Transverse colon (tissue), 4 donors: Measurements from ENCODE around the gene RHO. TPM values are rescaled to one million over a fixed set of nuclear protein-coding genes. Genes with fewer than 3 reads are reported as not detected.

ENCODE experiments used
- DNase-seq: peaks from one replicate; pipeline ENCODE4 v3.0.0-alpha.2; 2019
- H3K27ac ChIP-seq, 4 donors: fragments of 200-600 bp; sonication (generic); 2 replicates each; pipeline ENCODE4 v1.5.1; 2016 to 2018; ENCODE audit warnings: inconsistent platforms in 4 of 4
- H3K27me3 ChIP-seq: fragments of 200-600 bp; sonication (generic); 2 replicates; pipeline ENCODE4 v1.5.1; 2017; ENCODE audit warnings: inconsistent platforms
- H3K36me3 ChIP-seq, 4 donors: fragments of 200-600 bp; sonication (generic); 2 replicates each; pipeline ENCODE4 v1.5.1; 2017 to 2019; ENCODE audit warnings: inconsistent platforms in 4 of 4
- H3K4me1 ChIP-seq, 4 donors: fragments of 200-600 bp; sonication (generic); 2 replicates each; pipeline ENCODE4 v1.5.1; 2017 to 2020; ENCODE audit warnings: inconsistent platforms in 4 of 4
- H3K4me3 ChIP-seq, 4 donors: fragments of 200-600 bp; sonication (generic); 1 replicate in 1 of 4; 2 replicates in 3 of 4; pipeline versions ENCODE4 v1.5.1 to v1.6.1; 2017 to 2019; ENCODE audit warnings: inconsistent platforms in 4 of 4
- H3K9me3 ChIP-seq, 2 donors: fragments of 200-600 bp; sonication (generic); 2 replicates each; pipeline ENCODE4 v1.5.1; 2017 to 2019; ENCODE audit warnings: inconsistent platforms in 2 of 2
- EP300 ChIP-seq: sonication (generic); formaldehyde crosslinking; IDR thresholded peaks from one replicate; pipeline ENCODE4 v1.6.1; 2017; ENCODE audit warnings: antibody characterized with exemption, low read depth
- POLR2A ChIP-seq: fragments of 450-650 bp; IDR thresholded peaks from one replicate; pipeline ENCODE4 v1.6.1; 2016; ENCODE audit warnings: antibody characterized with exemption, mild to moderate bottlenecking, moderate library complexity
- POLR2AphosphoS5 ChIP-seq, 3 donors: sonication (generic); formaldehyde crosslinking; IDR thresholded peaks; one replicate each; pipeline ENCODE4 v1.6.1; 2016; ENCODE audit warnings: antibody characterized with exemption in 3 of 3
- WGBS, 2 donors: methylation state at CpG; one replicate each; pipeline ENCODE4 v1.1.5; 2018; ENCODE audit warnings: low coverage in 1 of 2; 5-methylcytosine and 5-hydroxymethylcytosine counted together
- in situ Hi-C, 4 donors: fragments of 200-750 bp; cut with MboI; loops; one replicate each; pipeline versions ENCODE4 v1.15.0 to v1.15.1; 2017; ENCODE audit warnings: low sequenced_read_pairs in 3 of 4, low pct_ligation_motif_present in 1 of 4, low pct_unique_long_range_greater_than_20kb in 1 of 4
- intact Hi-C: fragments of 100-400 bp; cut with DNase I; formaldehyde crosslinking; loops from one replicate; pipeline ENCODE4 v1.15.1; 2023; ENCODE audit warnings: low total_unique reads
- total RNA-seq, 4 donors: library from RNA; depleted of rRNA; stranded (reverse); fragments of >200 nt; gene quantifications; one replicate each; pipeline ENCODE4 v1.1.0, GENCODE V29; 2016
- TF ChIP-seq, protein P1 (sequence below), 5 experiments: fragments of 200-600 bp in 3 of 5; fragments of 450-650 bp in 2 of 5; sonication (generic) in 3 of 5; IDR thresholded peaks; 1 replicate in 2 of 5; 2 replicates in 3 of 5; pipeline ENCODE4 v1.5.1; 2016 to 2017; ENCODE audit warnings: antibody characterized with exemption in 5 of 5, inconsistent platforms in 3 of 5, mild to moderate bottlenecking in 2 of 5, moderate library complexity in 1 of 5

RHO gene
- total RNA-seq, 4 donors from 2014 or later: not detected

DNA sequence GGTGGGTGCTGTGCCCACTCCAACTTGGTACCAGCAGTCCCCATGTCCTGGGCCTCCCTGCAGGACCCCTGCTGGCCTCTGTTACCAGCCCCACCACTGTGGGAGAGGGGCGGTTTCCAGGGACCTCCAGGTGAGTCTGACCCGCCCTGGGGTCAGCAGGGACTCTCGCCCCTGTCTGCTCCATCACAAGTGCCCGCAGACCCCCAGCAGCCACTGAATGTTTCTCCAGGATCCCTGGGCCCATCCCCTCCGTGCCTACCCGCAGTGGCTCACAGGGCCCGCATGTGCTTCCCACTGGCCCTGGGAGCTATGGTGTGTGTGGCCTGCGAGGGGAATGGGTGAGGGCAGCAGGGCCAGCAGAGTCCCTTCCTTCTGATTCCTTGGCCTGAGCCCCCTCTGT lies 9.9 kb upstream of the RHO start:
- in situ Hi-C loops: no loop called here
- 95% methylated on average over 8 of the region's 8 CpGs; no CpG with 5 or more reads in 1 of the 2 donors for WGBS, 2 donors
- Histone ChIP-seq H3K9me3 (no peaks in the 10 kb centered on the region), H3K27ac (no peak overlapping the region), H3K27me3 (no peaks in the 10 kb centered on the region), H3K4me1 (no peaks in the 10 kb centered on the region), H3K4me3 (no peak overlapping the region), H3K36me3 (no peaks in the 10 kb centered on the region)
- DNase-seq: no peak
- intact Hi-C loops: no loop called here
- TF ChIP-seq POLR2AphosphoS5 (IDR thresholded peaks at IDR 0.05) (no peak), EP300 (no peak), POLR2A (no peak)
- TF ChIP-seq, protein P1, sequence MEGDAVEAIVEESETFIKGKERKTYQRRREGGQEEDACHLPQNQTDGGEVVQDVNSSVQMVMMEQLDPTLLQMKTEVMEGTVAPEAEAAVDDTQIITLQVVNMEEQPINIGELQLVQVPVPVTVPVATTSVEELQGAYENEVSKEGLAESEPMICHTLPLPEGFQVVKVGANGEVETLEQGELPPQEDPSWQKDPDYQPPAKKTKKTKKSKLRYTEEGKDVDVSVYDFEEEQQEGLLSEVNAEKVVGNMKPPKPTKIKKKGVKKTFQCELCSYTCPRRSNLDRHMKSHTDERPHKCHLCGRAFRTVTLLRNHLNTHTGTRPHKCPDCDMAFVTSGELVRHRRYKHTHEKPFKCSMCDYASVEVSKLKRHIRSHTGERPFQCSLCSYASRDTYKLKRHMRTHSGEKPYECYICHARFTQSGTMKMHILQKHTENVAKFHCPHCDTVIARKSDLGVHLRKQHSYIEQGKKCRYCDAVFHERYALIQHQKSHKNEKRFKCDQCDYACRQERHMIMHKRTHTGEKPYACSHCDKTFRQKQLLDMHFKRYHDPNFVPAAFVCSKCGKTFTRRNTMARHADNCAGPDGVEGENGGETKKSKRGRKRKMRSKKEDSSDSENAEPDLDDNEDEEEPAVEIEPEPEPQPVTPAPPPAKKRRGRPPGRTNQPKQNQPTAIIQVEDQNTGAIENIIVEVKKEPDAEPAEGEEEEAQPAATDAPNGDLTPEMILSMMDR (IDR thresholded peaks at IDR 0.05): no peak

DNA sequence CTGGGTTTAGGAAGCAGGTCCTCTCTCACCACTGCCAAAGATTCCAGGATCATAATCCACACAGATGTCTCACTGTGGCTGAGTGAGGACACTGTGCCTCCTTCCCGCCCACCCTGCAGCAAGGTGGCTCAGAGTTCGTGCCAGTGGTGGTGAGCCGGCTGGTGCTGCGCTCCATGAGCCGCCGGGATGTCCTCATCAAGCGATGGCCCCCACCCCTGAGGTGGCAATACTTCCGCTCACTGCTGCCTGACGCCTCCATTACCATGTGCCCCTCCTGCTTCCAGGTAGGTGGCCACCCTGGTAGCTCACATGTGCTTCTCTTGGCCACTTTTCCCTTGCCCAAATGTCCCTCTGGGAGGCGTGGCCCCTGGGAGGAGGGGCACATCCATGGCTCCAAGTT lies 9.0 kb upstream of the RHO start:
- Histone ChIP-seq H3K27me3 (no peaks in the 10 kb centered on the region), H3K4me3 (no peak overlapping the region), H3K27ac (no peak overlapping the region), H3K36me3 (no peaks in the 10 kb centered on the region), H3K4me1 (no peaks in the 10 kb centered on the region), H3K9me3 (no peaks in the 10 kb centered on the region)
- no peak for DNase-seq
- TF ChIP-seq POLR2A (no peak), EP300 (no peak), POLR2AphosphoS5 (IDR thresholded peaks at IDR 0.05) (no peak)
- TF ChIP-seq, protein P1 (IDR thresholded peaks at IDR 0.05): no peak
- in situ Hi-C loops (no loop called here), intact Hi-C loops (no loop called here)
- WGBS, 2 donors: 96% methylated on average over 10 of the region's 10 CpGs; no CpG with 5 or more reads in 1 of the 2 donors

DNA sequence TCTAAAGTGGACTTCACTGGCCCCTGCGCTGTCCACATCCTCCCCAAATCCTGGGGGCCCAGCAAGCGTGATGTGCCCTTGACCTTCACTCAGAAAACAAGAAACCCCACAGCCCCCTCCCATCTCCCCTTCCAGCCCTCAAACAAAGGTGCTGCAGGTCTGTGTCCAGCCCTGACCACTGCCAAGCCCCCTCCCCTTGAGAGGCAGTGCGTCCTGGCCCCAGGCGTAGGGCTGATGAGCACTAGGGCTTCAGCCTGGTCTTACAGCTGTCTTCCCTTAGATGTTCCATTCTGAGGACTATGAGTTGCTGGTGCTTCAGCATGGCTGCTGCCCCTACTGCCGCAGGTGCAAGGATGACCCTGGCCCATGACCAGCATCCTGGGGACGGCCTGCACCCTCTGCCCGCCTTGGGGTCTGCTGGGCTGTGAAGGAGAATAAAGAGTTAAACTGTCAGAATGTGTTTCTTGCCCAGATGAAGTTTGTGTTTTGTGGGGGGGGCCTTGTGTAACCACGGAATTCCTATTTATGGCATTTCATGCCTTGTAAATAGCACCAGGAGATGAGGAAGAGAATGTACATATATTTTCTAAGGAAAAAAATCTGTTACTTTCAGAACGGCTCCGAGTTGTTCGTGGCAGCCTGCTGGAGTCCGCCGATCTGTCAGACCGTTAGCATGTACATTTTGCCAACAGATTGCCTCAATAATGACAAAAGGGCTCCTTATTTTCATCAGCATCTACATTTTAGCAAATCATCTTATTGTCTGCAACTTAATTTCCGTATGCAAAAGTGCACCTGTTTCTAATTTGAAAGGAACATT lies 8.3 kb upstream of the RHO start:
- H3K4me1 ChIP-seq: no peaks in the 10 kb centered on the region
- H3K9me3 ChIP-seq: no peaks in the 10 kb centered on the region
- intact Hi-C loops: no loop called here
- no peak overlapping the region for H3K4me3 ChIP-seq
- H3K36me3 ChIP-seq: no peaks in the 10 kb centered on the region
- no peak for TF ChIP-seq EP300
- TF ChIP-seq POLR2AphosphoS5 (IDR thresholded peaks at IDR 0.05): no peak
- TF ChIP-seq, protein P1 (IDR thresholded peaks at IDR 0.05): no peak
- no peak for TF ChIP-seq POLR2A
- DNase-seq: no peak
- no peak overlapping the region for H3K27ac ChIP-seq
- in situ Hi-C loops: no loop called here
- no peaks in the 10 kb centered on the region for H3K27me3 ChIP-seq
- 92 to 95% methylated on average over 7 to 15 of the region's 15 CpGs for WGBS, 2 donors

DNA sequence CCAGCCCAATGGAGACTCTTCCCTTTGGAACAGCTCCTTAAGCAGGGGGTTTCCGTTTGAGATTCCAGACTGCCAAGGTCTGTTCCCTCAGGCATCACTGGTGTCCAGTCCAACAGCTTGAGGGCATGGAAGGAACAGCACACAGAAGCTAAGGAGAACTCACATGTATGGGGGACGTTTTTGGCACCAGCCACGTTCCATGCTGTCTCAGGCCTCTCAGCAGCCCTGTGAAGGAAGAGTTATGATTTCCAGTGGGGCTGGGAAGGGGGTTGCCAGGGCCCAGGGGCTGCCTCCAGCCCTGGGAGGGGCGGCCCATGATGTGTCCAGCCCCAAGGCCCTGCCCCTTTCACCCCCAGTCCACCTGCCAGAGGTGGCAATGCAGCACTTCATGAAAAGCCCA lies 7.5 kb upstream of the RHO start:
- 88% methylated on average over 4 of the region's 4 CpGs; no CpG with 5 or more reads in 1 of the 2 donors for WGBS, 2 donors
- TF ChIP-seq POLR2A: no peak
- TF ChIP-seq, protein P1 (IDR thresholded peaks at IDR 0.05): no peak
- no peak for TF ChIP-seq POLR2AphosphoS5 (IDR thresholded peaks at IDR 0.05)
- TF ChIP-seq EP300: no peak
- Histone ChIP-seq H3K36me3 (no peaks in the 10 kb centered on the region), H3K9me3 (no peaks in the 10 kb centered on the region), H3K4me3 (no peak overlapping the region), H3K27me3 (no peaks in the 10 kb centered on the region), H3K4me1 (no peaks in the 10 kb centered on the region), H3K27ac (no peak overlapping the region)
- DNase-seq: no peak
- in situ Hi-C loops (no loop called here), intact Hi-C loops (no loop called here)
